H1 (cell line): ENCODE results near the gene FGF14. TPM values are rescaled to one million over a fixed set of nuclear protein-coding genes. Genes with fewer than 3 reads are reported as not detected.

Experiments used
- CTCF ChIA-PET: fragments of 300-600 bp; sonication (Branson Sonifier 250); formaldehyde crosslinking; loops from one replicate; lab custom pipeline; 2021; ENCODE audit not compliant: partially characterized antibody; lab: Charles Lee
- POLR2A ChIA-PET: fragments of 300-600 bp; sonication (Branson Sonifier 250); formaldehyde crosslinking; loops from one replicate; lab custom pipeline; 2021; ENCODE audit warnings: inconsistent platforms; ENCODE audit not compliant: partially characterized antibody; lab: Charles Lee
- DNase-seq, 2 experiments: peaks; one replicate each; pipeline versions ENCODE4 v3.0.0 to v3.0.0-alpha.2; 2010 to 2022; ENCODE audit warnings: low spot score in 2 of 2, low read depth in 1 of 2, mixed read lengths in 1 of 2
- FAIRE-seq: peaks from 2 replicates; lab custom pipeline; 2011; peaks lifted over from hg19 to GRCh38; lab: Jason Lieb, UNC
- H2AFZ ChIP-seq: 2 replicates; pipeline ENCODE4 v1.8.1; 2012; ENCODE audit warnings: low read length, inconsistent platforms
- H2AK5ac ChIP-seq: 2 replicates; pipeline ENCODE4 v1.6.1; 2013; ENCODE audit warnings: low read depth, low read length
- H2BK120ac ChIP-seq: replicated peaks from 2 replicates; pipeline ENCODE3; 2013; ENCODE audit warnings: low read depth, low read length, inconsistent platforms
- H2BK12ac ChIP-seq: 2 replicates; pipeline ENCODE4 v1.6.1; 2013; ENCODE audit warnings: low read depth, low read length
- H2BK15ac ChIP-seq: 2 replicates; pipeline ENCODE4 v1.6.1; 2013; ENCODE audit warnings: low read length
- H2BK20ac ChIP-seq: 2 replicates; pipeline ENCODE4 v1.6.1; 2013; ENCODE audit warnings: low read length
- H2BK5ac ChIP-seq: 2 replicates; pipeline ENCODE4 v1.6.1; 2013; ENCODE audit warnings: low read depth, low read length
- H3K14ac ChIP-seq: 2 replicates; pipeline ENCODE4 v1.6.1; 2013; ENCODE audit warnings: inconsistent platforms; ENCODE audit not compliant: insufficient read length
- H3K18ac ChIP-seq: 2 replicates; pipeline ENCODE4 v1.6.1; 2013; ENCODE audit warnings: low read length; ENCODE audit errors: extremely low read depth
- H3K23ac ChIP-seq: 2 replicates; pipeline ENCODE4 v1.6.1; 2013; ENCODE audit warnings: inconsistent platforms; ENCODE audit not compliant: insufficient read length
- H3K23me2 ChIP-seq: 2 replicates; pipeline ENCODE4 v1.6.1; 2013; ENCODE audit warnings: low read depth, low read length
- H3K27ac ChIP-seq: 2 replicates; pipeline ENCODE4 v1.6.1; 2011; ENCODE audit warnings: low read depth, low read length, inconsistent platforms
- H3K27me3 ChIP-seq, 4 experiments: replicated peaks in 1 of 4; 1 replicate in 1 of 4; 2 replicates in 3 of 4; pipeline versions ENCODE4 v1.6.1 to v1.8.1; 2011 to 2013; ENCODE audit warnings: low read length in 3 of 4, mild to moderate bottlenecking in 3 of 4, inconsistent platforms in 2 of 4, mixed read lengths in 2 of 4, moderate library complexity in 1 of 4; ENCODE audit not compliant: control insufficient read depth in 3 of 4, insufficient read depth in 3 of 4; ENCODE audit errors: extremely low read depth in 1 of 4
- H3K36me3 ChIP-seq, 4 experiments: 2 replicates each; pipeline versions ENCODE4 v1.6.1 to v1.8.1; 2011 to 2013; ENCODE audit warnings: mild to moderate bottlenecking in 4 of 4, low read length in 3 of 4, moderate library complexity in 2 of 4, control low read depth in 1 of 4, inconsistent platforms in 1 of 4; ENCODE audit not compliant: insufficient read depth in 4 of 4, control insufficient read depth in 2 of 4
- H3K4ac ChIP-seq: replicated peaks from 2 replicates; pipeline ENCODE3; 2013; ENCODE audit warnings: low read length, low read depth, mixed read lengths, inconsistent platforms; ENCODE audit not compliant: insufficient read length
- H3K4me1 ChIP-seq, 4 experiments: replicated peaks in 1 of 4; 1 replicate in 1 of 4; 2 replicates in 3 of 4; pipeline versions ENCODE4 v1.6.1 to v1.8.1; 2011 to 2013; ENCODE audit warnings: low read length in 3 of 4, inconsistent platforms in 2 of 4, mixed read lengths in 1 of 4; ENCODE audit not compliant: insufficient read depth in 4 of 4, control insufficient read depth in 3 of 4
- H3K4me2 ChIP-seq, 2 experiments: 2 replicates each; pipeline versions ENCODE4 v1.6.1 to v1.8.1; 2011 to 2013; ENCODE audit warnings: low read depth in 2 of 2, low read length in 2 of 2, control low read depth in 1 of 2, inconsistent platforms in 1 of 2, mild to moderate bottlenecking in 1 of 2; ENCODE audit not compliant: insufficient read depth in 1 of 2
- H3K4me3 ChIP-seq, 4 experiments: fragments of 200-600, 300-600 bp in 1 of 4; sonication (generic), shearing (Covaris generic), sonication (Bioruptor Twin) in 1 of 4; 2 replicates each; pipeline versions ENCODE4 v1.5.1 to v1.8.1; 2011 to 2016; ENCODE audit warnings: low read length in 4 of 4, low read depth in 3 of 4, control low read depth in 2 of 4, inconsistent platforms in 2 of 4, mild to moderate bottlenecking in 2 of 4, mixed read lengths in 1 of 4, moderate library complexity in 1 of 4; ENCODE audit not compliant: insufficient read depth in 2 of 4; ENCODE audit errors: extremely low read depth in 1 of 4
- H3K56ac ChIP-seq: replicated peaks from 2 replicates; pipeline ENCODE3; 2013; ENCODE audit warnings: low read depth, mild to moderate bottlenecking, mixed read lengths, low read length, inconsistent platforms; ENCODE audit not compliant: insufficient read length
- H3K79me1 ChIP-seq: 2 replicates; pipeline ENCODE4 v1.6.1; 2013; ENCODE audit warnings: low read depth, low read length, control low read depth
- H3K79me2 ChIP-seq, 2 experiments: 2 replicates each; pipeline versions ENCODE4 v1.6.1 to v1.8.1; 2012 to 2013; ENCODE audit warnings: low read length in 2 of 2, mild to moderate bottlenecking in 2 of 2, inconsistent platforms in 1 of 2; ENCODE audit not compliant: insufficient read depth in 2 of 2, control insufficient read depth in 1 of 2
- H3K9ac ChIP-seq, 4 experiments: replicated peaks in 1 of 4; 1 replicate in 1 of 4; 2 replicates in 3 of 4; pipeline versions ENCODE4 v1.6.1 to v1.8.1; 2011 to 2013; ENCODE audit warnings: low read depth in 3 of 4, low read length in 3 of 4, control low read depth in 2 of 4, mild to moderate bottlenecking in 2 of 4, moderate library complexity in 2 of 4, inconsistent platforms in 1 of 4; ENCODE audit errors: extremely low read depth in 1 of 4
- H3K9me3 ChIP-seq, 2 experiments: 2 replicates each; pipeline versions ENCODE4 v1.6.1 to v1.8.1; 2012 to 2013; ENCODE audit warnings: mild to moderate bottlenecking in 2 of 2, moderate library complexity in 2 of 2, control low read depth in 1 of 2, inconsistent platforms in 1 of 2, low read depth in 1 of 2, low read length in 1 of 2, mixed read lengths in 1 of 2; ENCODE audit not compliant: insufficient read depth in 2 of 2
- H4K20me1 ChIP-seq, 2 experiments: replicated peaks in 1 of 2; 2 replicates each; pipeline versions ENCODE3 to v1.8.1; 2011 to 2013; ENCODE audit warnings: inconsistent platforms in 2 of 2, low read length in 2 of 2, mild to moderate bottlenecking in 1 of 2; ENCODE audit not compliant: insufficient read depth in 2 of 2, control insufficient read depth in 1 of 2
- H4K5ac ChIP-seq: 2 replicates; pipeline ENCODE4 v1.6.1; 2013; ENCODE audit warnings: low read length, low read depth, mixed read lengths, inconsistent platforms; ENCODE audit not compliant: insufficient read length
- H4K8ac ChIP-seq: 2 replicates; pipeline ENCODE4 v1.8.0; 2013; ENCODE audit warnings: mild to moderate bottlenecking, moderate library complexity, low read length, inconsistent platforms; ENCODE audit not compliant: insufficient read depth; ENCODE audit errors: extremely low read depth
- H4K91ac ChIP-seq: replicated peaks from 2 replicates; pipeline ENCODE3; 2013; ENCODE audit warnings: low read length, mixed read lengths, inconsistent platforms; ENCODE audit not compliant: insufficient read length
- SP2 ChIP-seq: IDR thresholded peaks from 2 replicates; pipeline ENCODE4 v1.6.1; 2012; ENCODE audit warnings: mild to moderate bottlenecking, low read length, inconsistent platforms
- YY1 ChIP-seq: IDR thresholded peaks from 2 replicates; pipeline ENCODE4 v1.6.1; 2011; ENCODE audit warnings: low read depth, mild to moderate bottlenecking, low read length
- WGBS, 2 experiments: shearing (Covaris generic) in 1 of 2; methylation state at CpG; one replicate each; pipeline versions ENCODE4 v1.1.6 to v1.1.7; 2013 to 2015; ENCODE audit warnings: low lambda C conversion rate in 2 of 2, mixed read lengths in 2 of 2, inconsistent platforms in 1 of 2, low coverage in 1 of 2, missing lambda C conversion rate in 1 of 2; ENCODE audit not compliant: insufficient replicate concordance in 2 of 2, insufficient coverage in 1 of 2, insufficient read length in 1 of 2; ENCODE audit errors: extremely low coverage in 1 of 2, missing lambda C conversion rate in 1 of 2; 5-methylcytosine and 5-hydroxymethylcytosine counted together
- polyA plus RNA-seq, 7 experiments: library from polyadenylated mRNA; depleted of rRNA in 3 of 7; stranded (reverse) in 5 of 7; unstranded in 2 of 7; fragments of >200 nt in 5 of 7; fragments of 200-250 nt in 2 of 7; gene quantifications; 1 replicate in 5 of 7; 2 replicates in 1 of 7; 4 replicates in 1 of 7; pipeline versions ENCODE4 v1.2.1 to v1.2.3, GENCODE V29; 2011 to 2013; ENCODE audit warnings: missing spikeins in 2 of 7, mixed read lengths in 2 of 7
- total RNA-seq: library from RNA; stranded (reverse); fragmentation: NEBNext Ultra II Directional; extraction: Animal tissue kit (Norgen Biotek cat#: 25700); gene quantifications from 2 replicates; pipeline ENCODE4 v1.2.1, GENCODE V29; 2021
- TF ChIP-seq, protein P1 (sequence below): IDR thresholded peaks from 2 replicates; pipeline ENCODE4 v1.6.1; 2012; ENCODE audit warnings: inconsistent platforms

Gene FGF14
- total and polyA plus RNA-seq, 2 of the 8 experiments (the other 6 are each of a cell fraction or from before 2014, with no cell fraction given), result 0.05 to 0.58 TPM

DNA sequence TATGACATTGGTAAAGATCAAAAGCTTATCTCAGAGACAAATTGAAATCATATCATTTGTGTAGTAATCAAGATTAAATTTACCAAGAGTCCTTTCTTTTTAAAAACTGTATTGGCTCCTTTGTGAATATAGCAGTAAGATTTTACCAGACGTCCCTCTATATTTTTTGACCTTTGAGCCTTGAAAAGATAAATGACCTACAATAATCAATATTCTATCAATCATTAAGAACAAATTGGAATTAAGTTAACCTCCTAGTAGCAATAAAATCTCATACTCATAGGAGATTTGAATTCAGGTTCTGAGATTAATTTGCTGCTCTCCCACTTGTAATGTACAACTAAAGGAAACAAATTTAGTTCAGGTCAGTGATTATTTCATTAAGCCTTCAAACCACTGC is 78.3 kb downstream of the FGF14 start:
- no peak overlapping the region for H4K91ac ChIP-seq
- no peaks in the 10 kb centered on the region; the same call in 1 of the 2 replicates for H3K23me2 ChIP-seq
- H2BK15ac ChIP-seq, result no peak overlapping the region
- WGBS, 2 experiments, result 93% methylated on average over 1 of the region's 1 CpG; no CpG with 5 or more reads in 1 of the 2 experiments
- no peak overlapping the region for H2AK5ac ChIP-seq
- no peak overlapping the region for H3K14ac ChIP-seq
- H4K20me1 ChIP-seq, result no peaks in the 10 kb centered on the region
- H3K79me1 ChIP-seq, result no peaks in the 10 kb centered on the region
- no peak overlapping the region for H3K56ac ChIP-seq
- no peak overlapping the region for H3K4me2 ChIP-seq
- no peak overlapping the region for H2BK20ac ChIP-seq
- FAIRE-seq, result no peak
- no peaks in the 10 kb centered on the region for H3K79me2 ChIP-seq
- H3K9ac ChIP-seq, result no peak overlapping the region
- H2BK120ac ChIP-seq, result no peak overlapping the region
- no peak overlapping the region for H3K4me3 ChIP-seq
- no peak for DNase-seq
- no peaks in the 10 kb centered on the region for H3K27me3 ChIP-seq
- H3K18ac ChIP-seq, result no peak overlapping the region
- no peak overlapping the region for H3K27ac ChIP-seq
- no peak overlapping the region for H4K5ac ChIP-seq
- TF ChIP-seq, protein P1, sequence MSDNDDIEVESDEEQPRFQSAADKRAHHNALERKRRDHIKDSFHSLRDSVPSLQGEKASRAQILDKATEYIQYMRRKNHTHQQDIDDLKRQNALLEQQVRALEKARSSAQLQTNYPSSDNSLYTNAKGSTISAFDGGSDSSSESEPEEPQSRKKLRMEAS, result no peak
- TF ChIP-seq SP2 (no peak), YY1 (no peak)
- no peak overlapping the region for H3K23ac ChIP-seq
- no peaks in the 10 kb centered on the region for H3K4me1 ChIP-seq
- H2BK5ac ChIP-seq, result no peak overlapping the region
- no peak overlapping the region for H2AFZ ChIP-seq
- no peak overlapping the region for H3K4ac ChIP-seq
- no peaks in the 10 kb centered on the region for H3K36me3 ChIP-seq
- no peak overlapping the region for H2BK12ac ChIP-seq
- no peak overlapping the region for H4K8ac ChIP-seq
- POLR2A ChIA-PET, result no interaction called here
- CTCF ChIA-PET, result interaction anchor here (0.7 to 1.1 kb wide), 5 partner anchors 10 to 539 kb away, joined by 3 to 4 read pairs (median 3); no protein-coding TSS in a partner anchor
- no peaks in the 10 kb centered on the region for H3K9me3 ChIP-seq
